ENCODE data around the gene OR4K2.

DNA sequence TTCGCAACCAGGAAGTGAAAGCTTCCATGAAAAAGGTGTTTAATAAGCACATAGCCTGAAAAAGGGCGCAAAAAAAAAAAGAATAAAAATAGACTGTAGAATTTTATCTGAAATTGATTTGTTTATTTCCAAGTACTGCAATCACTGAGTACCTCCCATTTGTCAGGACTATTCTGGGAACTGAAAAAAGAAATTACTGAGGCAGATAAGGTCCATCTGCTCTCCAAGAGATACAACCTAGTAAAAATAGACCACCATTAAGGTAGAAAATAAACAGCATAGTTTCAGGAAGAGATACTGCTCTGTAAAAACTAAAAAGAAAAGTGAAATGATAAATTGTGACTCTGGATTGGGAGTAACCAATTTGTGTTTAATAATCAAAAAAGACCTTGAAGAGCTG, 46.6 kb upstream of the OR4K2 start:
- TF ChIP-seq, protein P1, sequence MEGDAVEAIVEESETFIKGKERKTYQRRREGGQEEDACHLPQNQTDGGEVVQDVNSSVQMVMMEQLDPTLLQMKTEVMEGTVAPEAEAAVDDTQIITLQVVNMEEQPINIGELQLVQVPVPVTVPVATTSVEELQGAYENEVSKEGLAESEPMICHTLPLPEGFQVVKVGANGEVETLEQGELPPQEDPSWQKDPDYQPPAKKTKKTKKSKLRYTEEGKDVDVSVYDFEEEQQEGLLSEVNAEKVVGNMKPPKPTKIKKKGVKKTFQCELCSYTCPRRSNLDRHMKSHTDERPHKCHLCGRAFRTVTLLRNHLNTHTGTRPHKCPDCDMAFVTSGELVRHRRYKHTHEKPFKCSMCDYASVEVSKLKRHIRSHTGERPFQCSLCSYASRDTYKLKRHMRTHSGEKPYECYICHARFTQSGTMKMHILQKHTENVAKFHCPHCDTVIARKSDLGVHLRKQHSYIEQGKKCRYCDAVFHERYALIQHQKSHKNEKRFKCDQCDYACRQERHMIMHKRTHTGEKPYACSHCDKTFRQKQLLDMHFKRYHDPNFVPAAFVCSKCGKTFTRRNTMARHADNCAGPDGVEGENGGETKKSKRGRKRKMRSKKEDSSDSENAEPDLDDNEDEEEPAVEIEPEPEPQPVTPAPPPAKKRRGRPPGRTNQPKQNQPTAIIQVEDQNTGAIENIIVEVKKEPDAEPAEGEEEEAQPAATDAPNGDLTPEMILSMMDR (IDR thresholded peaks at IDR 0.05) = no peak
- TF ChIP-seq EZH2phosphoT487 (IDR thresholded peaks at IDR 0.05) = no peak
